H9 (cell line): ENCODE measurements around the gene MGST1. TPM values are rescaled to one million over a fixed set of nuclear protein-coding genes. Genes with fewer than 3 reads are reported as not detected.
A peak's percentile ranks its signal among the peaks of the same experiment; 100 is the strongest.

ENCODE experiments used
- DNase-seq: peaks from one replicate; pipeline ENCODE4 v3.0.0-alpha.2; 2017
- H2AFZ ChIP-seq: one replicate; pipeline ENCODE4 v1.6.1; 2013; ENCODE audit warnings: mild to moderate bottlenecking, low read length, control low read depth, moderate library complexity
- H2AK5ac ChIP-seq: 2 replicates; pipeline ENCODE4 v1.6.1; 2013; ENCODE audit warnings: low read length, control low read depth, mixed read lengths; ENCODE audit not compliant: insufficient read length
- H2BK120ac ChIP-seq: one replicate; pipeline ENCODE4 v1.6.1; 2013; ENCODE audit warnings: low read depth, mild to moderate bottlenecking, low read length, control low read depth, inconsistent platforms; ENCODE audit not compliant: poor library complexity, severe bottlenecking
- H2BK12ac ChIP-seq: 2 replicates; pipeline ENCODE4 v1.6.1; 2013; ENCODE audit warnings: low read length, control low read depth, mixed read lengths, low read depth; ENCODE audit not compliant: insufficient read length
- H2BK15ac ChIP-seq: 2 replicates; pipeline ENCODE4 v1.6.1; 2013; ENCODE audit warnings: low read depth, low read length, control low read depth
- H2BK20ac ChIP-seq: one replicate; pipeline ENCODE4 v1.6.1; 2013; ENCODE audit warnings: low read depth, mild to moderate bottlenecking, low read length, control low read depth, inconsistent platforms; ENCODE audit not compliant: poor library complexity, severe bottlenecking
- H2BK5ac ChIP-seq: 2 replicates; pipeline ENCODE4 v1.6.1; 2013; ENCODE audit warnings: low read length, control low read depth, mixed read lengths; ENCODE audit not compliant: insufficient read length
- H3K14ac ChIP-seq: 2 replicates; pipeline ENCODE4 v1.6.1; 2013; ENCODE audit warnings: low read length, control low read depth; ENCODE audit not compliant: insufficient read depth
- H3K18ac ChIP-seq: 2 replicates; pipeline ENCODE4 v1.6.1; 2013; ENCODE audit warnings: low read depth, mild to moderate bottlenecking, mixed read lengths, low read length, control low read depth; ENCODE audit not compliant: insufficient read length
- H3K23ac ChIP-seq: 2 replicates; pipeline ENCODE4 v1.6.1; 2013; ENCODE audit warnings: low read length, control low read depth, mixed read lengths, low read depth; ENCODE audit not compliant: insufficient read length
- H3K23me2 ChIP-seq: 2 replicates; pipeline ENCODE4 v1.6.1; 2013; ENCODE audit warnings: low read depth, mild to moderate bottlenecking, mixed read lengths, low read length, control low read depth; ENCODE audit not compliant: insufficient read length, poor library complexity, severe bottlenecking
- H3K27ac ChIP-seq: 2 replicates; pipeline ENCODE4 v1.5.1; 2013; ENCODE audit warnings: low read length, control low read depth, mixed read lengths, low read depth; ENCODE audit not compliant: insufficient read length
- H3K27me3 ChIP-seq: 2 replicates; pipeline ENCODE4 v1.6.1; 2013; ENCODE audit warnings: low read length, control low read depth, inconsistent platforms; ENCODE audit not compliant: insufficient read depth
- H3K4ac ChIP-seq: 2 replicates; pipeline ENCODE4 v1.6.1; 2013; ENCODE audit warnings: low read depth, mild to moderate bottlenecking, control low read depth, inconsistent platforms, low read length, moderate library complexity
- H3K4me1 ChIP-seq: 2 replicates; pipeline ENCODE4 v1.6.1; 2013; ENCODE audit warnings: low read length, control low read depth, inconsistent platforms; ENCODE audit not compliant: insufficient read depth
- H3K4me2 ChIP-seq: 2 replicates; pipeline ENCODE4 v1.6.1; 2013; ENCODE audit warnings: low read length, control low read depth, mixed read lengths; ENCODE audit not compliant: insufficient read length, insufficient read depth
- H3K56ac ChIP-seq: 2 replicates; pipeline ENCODE4 v1.6.1; 2013; ENCODE audit warnings: low read depth, mild to moderate bottlenecking, mixed read lengths, low read length, control low read depth; ENCODE audit not compliant: insufficient read length
- H3K79me1 ChIP-seq: 2 replicates; pipeline ENCODE4 v1.6.1; 2013; ENCODE audit warnings: low read depth, mild to moderate bottlenecking, moderate library complexity, low read length, control low read depth, inconsistent platforms; ENCODE audit not compliant: insufficient read depth, poor library complexity, severe bottlenecking
- H3K79me2 ChIP-seq: 2 replicates; pipeline ENCODE4 v1.6.1; 2013; ENCODE audit warnings: low read length, control low read depth, inconsistent platforms; ENCODE audit not compliant: insufficient read depth
- H3K9ac ChIP-seq: 2 replicates; pipeline ENCODE4 v1.6.1; 2013; ENCODE audit warnings: low read length, control low read depth, mixed read lengths; ENCODE audit not compliant: insufficient read length; ENCODE audit errors: extremely low read depth
- H3K9me3 ChIP-seq: one replicate; pipeline ENCODE4 v1.6.1; 2013; ENCODE audit warnings: low read depth, low read length, inconsistent platforms; ENCODE audit not compliant: control insufficient read depth
- H3T11ph ChIP-seq: one replicate; pipeline ENCODE4 v1.6.1; 2013; ENCODE audit warnings: mild to moderate bottlenecking, low read length, control low read depth, inconsistent platforms
- H4K20me1 ChIP-seq: one replicate; pipeline ENCODE4 v1.6.1; 2013; ENCODE audit not compliant: control insufficient read depth, insufficient read length, insufficient read depth
- H4K5ac ChIP-seq: 2 replicates; pipeline ENCODE4 v1.6.1; 2013; ENCODE audit warnings: low read depth, mild to moderate bottlenecking, mixed read lengths, low read length, control low read depth; ENCODE audit not compliant: insufficient read length
- H4K8ac ChIP-seq: replicated peaks from 2 replicates; pipeline ENCODE4 v1.6.1; 2013; ENCODE audit warnings: low read length, control low read depth, mixed read lengths, low read depth; ENCODE audit not compliant: insufficient read length
- H4K91ac ChIP-seq: 2 replicates; pipeline ENCODE4 v1.6.1; 2013; ENCODE audit warnings: low read depth, mild to moderate bottlenecking, moderate library complexity, mixed read lengths, low read length, control low read depth; ENCODE audit not compliant: insufficient read length
- H3K27ac Mint-ChIP-seq, 3 experiments: 2 replicates in 2 of 3; 3 replicates in 1 of 3; pipeline ENCODE4 v1.8.0; 2020 to 2021; ENCODE audit warnings: mixed read lengths in 3 of 3, mild to moderate bottlenecking in 1 of 3, moderate library complexity in 1 of 3
- H3K27me3 Mint-ChIP-seq: 2 replicates; pipeline ENCODE4 v1.8.0; 2021; ENCODE audit warnings: low read depth, mild to moderate bottlenecking, moderate library complexity, mixed read lengths
- H3K36me3 Mint-ChIP-seq, 3 experiments: 2 replicates in 2 of 3; 3 replicates in 1 of 3; pipeline ENCODE4 v1.8.0; 2020 to 2021; ENCODE audit warnings: low read depth in 3 of 3, mixed read lengths in 3 of 3; ENCODE audit not compliant: insufficient read depth in 1 of 3
- H3K4me1 Mint-ChIP-seq, 2 experiments: 2 replicates each; pipeline ENCODE4 v1.8.0; 2020; ENCODE audit warnings: mixed read lengths in 2 of 2
- H3K4me3 Mint-ChIP-seq, 2 experiments: 2 replicates in 1 of 2; 3 replicates in 1 of 2; pipeline ENCODE4 v1.8.0; 2020 to 2021; ENCODE audit warnings: mild to moderate bottlenecking in 2 of 2, mixed read lengths in 2 of 2, moderate library complexity in 1 of 2
- H3K9me3 Mint-ChIP-seq, 2 experiments: 2 replicates in 1 of 2; 3 replicates in 1 of 2; pipeline ENCODE4 v1.8.0; 2020; ENCODE audit warnings: mild to moderate bottlenecking in 2 of 2, mixed read lengths in 2 of 2, moderate library complexity in 1 of 2
- CTCF ChIP-seq: fragments of 200-600 bp; sonication (generic); conservative IDR thresholded peaks from 3 replicates; pipeline ENCODE4 v1.8.0; 2021; ENCODE audit warnings: antibody characterized with exemption, mild to moderate bottlenecking
- WGBS: extraction: QIAGEN DNeasy Blood & Tissue Kit; methylation state at CpG from one replicate; pipeline ENCODE4 v1.1.7; 2013; ENCODE audit warnings: missing lambda C conversion rate, low lambda C conversion rate, mixed read lengths; ENCODE audit not compliant: insufficient read length; ENCODE audit errors: extremely low coverage; 5-methylcytosine and 5-hydroxymethylcytosine counted together
- total RNA-seq: library from RNA; stranded (reverse); gene quantifications from 2 replicates; pipeline ENCODE4 v1.2.1, GENCODE V29; 2021

Gene MGST1
- total RNA-seq, 1 experiment from 2014 or later: 235 TPM

- no peaks in the 10 kb centered on the region for H3K79me2 ChIP-seq
Measured at GRCh38 chr12:16361142-16361783, 13.8 kb downstream of the MGST1 start.

More at GRCh38 chr12:16361142-16361783, 13.8 kb downstream of the MGST1 start:
- no peak overlapping the region for H3K9ac ChIP-seq
- H4K8ac ChIP-seq: peak overlapping the region; percentile 80
- H3K4me3 Mint-ChIP-seq: no peak overlapping the region
- no peaks in the 10 kb centered on the region for H4K20me1 ChIP-seq
- no peaks in the 10 kb centered on the region for H3K27me3 ChIP-seq
- no peak for TF ChIP-seq CTCF
- H3K27me3 Mint-ChIP-seq: no peaks in the 10 kb centered on the region
- no peak overlapping the region for H2BK20ac ChIP-seq
- no peaks in the 10 kb centered on the region for H3K23me2 ChIP-seq
- no peaks in the 10 kb centered on the region for H3K9me3 ChIP-seq
- no peak overlapping the region for H3K4me2 ChIP-seq
- no peak overlapping the region for H3K27ac ChIP-seq
- no peak overlapping the region for H2BK5ac ChIP-seq
- peaks cover 39 to 80% (median 77%) of the 10 kb centered on the region in 3 experiments for H3K36me3 Mint-ChIP-seq
- no peaks in the 10 kb centered on the region for H3K9me3 Mint-ChIP-seq
- no peak for DNase-seq
- no peaks in the 10 kb centered on the region for H3K79me1 ChIP-seq
- WGBS: no CpG with 5 or more reads among the region's 7 CpGs
- H2BK15ac ChIP-seq: no peak overlapping the region
- no peak overlapping the region for H3K18ac ChIP-seq
- H3T11ph ChIP-seq: no peak overlapping the region
- H3K4ac ChIP-seq: no peak overlapping the region
- H3K27ac Mint-ChIP-seq: peak overlapping the region in 2 of 3 experiments; percentile 49 to 76; a peak in 4 of 7 replicates
- no peak overlapping the region for H4K5ac ChIP-seq
- no peak overlapping the region for H3K23ac ChIP-seq
- H3K4me1 Mint-ChIP-seq: peaks cover 9 to 12% of the 10 kb centered on the region in 2 experiments
- no peak overlapping the region for H2BK120ac ChIP-seq
- H3K14ac ChIP-seq: no peak overlapping the region
- H3K56ac ChIP-seq: no peak overlapping the region
- H3K4me1 ChIP-seq: no peaks in the 10 kb centered on the region
- no peak overlapping the region for H2AK5ac ChIP-seq
- H2BK12ac ChIP-seq: no peak overlapping the region
- no peak overlapping the region for H2AFZ ChIP-seq
- H4K91ac ChIP-seq: no peak overlapping the region
